HepG2 (cell line): ENCODE measurements around the gene SUDS3. TPM values are rescaled to one million over a fixed set of nuclear protein-coding genes. Genes with fewer than 3 reads are reported as not detected.

Experiments used
- ATAC-seq: fragments of 200-7000 bp; cut with Tn5 transposase; 3 replicates; pipeline ENCODE4 v1.9.1; 2020; ENCODE audit warnings: mild to moderate bottlenecking, moderate library complexity
- BruUV-seq: library from RNA; stranded (reverse); fragments of 400-500 nt; replicated peaks from 2 replicates; lab custom pipeline; 2021; lab: Mats Ljungman, UMichigan
- CTCF ChIA-PET: fragments of 300-600 bp; formaldehyde crosslinking; extraction: SDS; loops from one replicate; lab custom pipeline; 2021; ENCODE audit warnings: low total read pairs, inconsistent platforms, low intra/inter-chr PET ratio; lab: Yijun Ruan, JAX
- POLR2A ChIA-PET: fragments of 350-600 bp; sonication (Branson Sonifier 250); formaldehyde crosslinking; loops from one replicate; lab custom pipeline; 2020; ENCODE audit warnings: antibody characterized with exemption, inconsistent platforms; lab: Yijun Ruan, JAX
- DNase-seq: peaks from one replicate; pipeline ENCODE4 v3.0.0-alpha.2; 2015; ENCODE audit warnings: low spot score
- FAIRE-seq: peaks from 3 replicates; lab custom pipeline; 2011; peaks lifted over from hg19 to GRCh38; lab: Jason Lieb, UNC
- H2AFZ ChIP-seq: one replicate; pipeline ENCODE4 v1.6.1; 2011; ENCODE audit warnings: low read length, inconsistent platforms
- H3K27ac ChIP-seq: fragments of 300-600 bp; 3 replicates; pipeline ENCODE4 v1.8.0; 2011; ENCODE audit warnings: mixed run types, mild to moderate bottlenecking, mixed read lengths, low read length, inconsistent platforms; ENCODE audit not compliant: insufficient read depth; ENCODE audit errors: extremely low read length
- H3K27me3 ChIP-seq, 2 experiments: fragments of 200-600 bp in 1 of 2; 2 replicates in 1 of 2; 3 replicates in 1 of 2; pipeline versions ENCODE4 v1.6.0 to v1.8.0; 2011; ENCODE audit warnings: low read length in 2 of 2, mild to moderate bottlenecking in 2 of 2, moderate library complexity in 2 of 2, inconsistent platforms in 1 of 2; ENCODE audit not compliant: insufficient read depth in 2 of 2, control insufficient read depth in 1 of 2
- H3K36me3 ChIP-seq, 2 experiments: fragments of 200-600 bp in 1 of 2; replicated peaks in 1 of 2; 2 replicates in 1 of 2; 3 replicates in 1 of 2; pipeline versions ENCODE4 v1.5.1 to v1.8.0; 2011; ENCODE audit warnings: low read length in 2 of 2, inconsistent platforms in 1 of 2; ENCODE audit not compliant: insufficient read depth in 2 of 2, control insufficient read depth in 1 of 2
- H3K4me1 ChIP-seq: 2 replicates; pipeline ENCODE4 v1.5.1; 2012; ENCODE audit warnings: low read length, inconsistent platforms; ENCODE audit not compliant: insufficient read depth
- H3K4me2 ChIP-seq: 2 replicates; pipeline ENCODE4 v1.6.0; 2011; ENCODE audit warnings: low read depth, low read length, inconsistent platforms
- H3K4me3 ChIP-seq, 3 experiments: fragments of 200-600 bp in 1 of 3; sonication (generic), shearing (Covaris generic) in 1 of 3; replicated peaks in 1 of 3; 2 replicates each; pipeline ENCODE4 v1.5.1; 2011 to 2016; ENCODE audit warnings: low read length in 3 of 3, inconsistent platforms in 2 of 3, low read depth in 2 of 3, mild to moderate bottlenecking in 2 of 3, control low read depth in 1 of 3, mixed read lengths in 1 of 3; ENCODE audit not compliant: insufficient read depth in 1 of 3
- H3K79me2 ChIP-seq: one replicate; pipeline ENCODE4 v1.6.1; 2011; ENCODE audit warnings: low read length, inconsistent platforms; ENCODE audit not compliant: insufficient read depth
- H3K9ac ChIP-seq: 2 replicates; pipeline ENCODE4 v1.6.0; 2011; ENCODE audit warnings: mild to moderate bottlenecking, low read depth, low read length, inconsistent platforms; ENCODE audit not compliant: insufficient read depth
- H3K9me3 ChIP-seq: 2 replicates; pipeline ENCODE4 v1.5.1; 2012; ENCODE audit warnings: mild to moderate bottlenecking, low read length
- H4K20me1 ChIP-seq: 2 replicates; pipeline ENCODE4 v1.6.0; 2011; ENCODE audit warnings: inconsistent platforms, mild to moderate bottlenecking, low read length, moderate library complexity; ENCODE audit not compliant: insufficient read depth
- CENPBD1 ChIP-seq: sonication (generic); formaldehyde crosslinking; IDR thresholded peaks from 2 replicates; pipeline ENCODE4 v1.8.0; 2022; ENCODE audit warnings: missing genetic modification reagents, low read depth, mild to moderate bottlenecking, borderline replicate concordance
- RARA ChIP-seq: IDR thresholded peaks from 2 replicates; pipeline ENCODE4 v1.6.1; 2016; ENCODE audit warnings: missing genetic modification reagents, missing compliant biosample characterization
- SP2 ChIP-seq: sonication (generic); formaldehyde crosslinking; IDR thresholded peaks from 2 replicates; pipeline ENCODE4 v1.5.1; 2020; ENCODE audit warnings: mild to moderate bottlenecking, missing genetic modification reagents
- TARDBP ChIP-seq: sonication (generic); formaldehyde crosslinking; IDR thresholded peaks from 2 replicates; pipeline ENCODE4 v1.8.0; 2022; ENCODE audit warnings: mild to moderate bottlenecking, missing genetic modification reagents
- TFAP4 ChIP-seq: sonication (generic); IDR thresholded peaks from 2 replicates; pipeline ENCODE4 v1.6.1; 2016; ENCODE audit warnings: low read depth, borderline replicate concordance
- YEATS4 ChIP-seq: sonication (generic); formaldehyde crosslinking; IDR thresholded peaks from 2 replicates; pipeline ENCODE4 v1.4.0; 2020; ENCODE audit warnings: missing genetic modification reagents, borderline replicate concordance
- ZNF639 ChIP-seq: conservative IDR thresholded peaks from 2 replicates; pipeline ENCODE4 v1.6.1; 2018; ENCODE audit warnings: missing genetic modification reagents
- ZNF788 ChIP-seq: sonication (generic); formaldehyde crosslinking; IDR thresholded peaks from 2 replicates; pipeline ENCODE4 v1.5.0; 2020; ENCODE audit warnings: mild to moderate bottlenecking, missing genetic modification reagents, borderline replicate concordance
- ZNF850 ChIP-seq: sonication (generic); formaldehyde crosslinking; conservative IDR thresholded peaks from 2 replicates; pipeline ENCODE4 v1.9.0; 2021; ENCODE audit warnings: mild to moderate bottlenecking, missing genetic modification reagents
- WGBS: methylation state at CpG from one replicate; pipeline ENCODE4 v1.1.6; 2017; ENCODE audit warnings: low lambda C conversion rate; 5-methylcytosine and 5-hydroxymethylcytosine counted together
- in situ Hi-C: cut with HindIII; loops from 2 replicates; pipeline ENCODE4 v1.10.0; 2017; ENCODE audit warnings: low pct_unique_long_range_greater_than_20kb; ENCODE audit not compliant: extremely low pct_ligation_motif_present
- intact Hi-C: fragments of 100-400 bp; cut with micrococcal nuclease; formaldehyde crosslinking; loops from one replicate; pipeline ENCODE4 v1.10.0; 2022; ENCODE audit not compliant: unreplicated experiment
- polyA plus RNA-seq, 8 experiments: library from polyadenylated mRNA; depleted of rRNA in 3 of 8; stranded (reverse) in 7 of 8; unstranded in 1 of 8; fragments of >200 nt; fragmentation: Illumina TruSeq in 4 of 8; extraction: Trizol in 4 of 8; gene quantifications; 2 replicates each; pipeline versions ENCODE4 v1.2.1 to v1.2.3, GENCODE V29; 2011 to 2016; ENCODE audit warnings: low read depth in 4 of 8, missing spikeins in 1 of 8, mixed read lengths in 1 of 8; ENCODE audit not compliant: insufficient read depth in 1 of 8
- total RNA-seq, 5 experiments: library from RNA; depleted of rRNA; stranded (reverse); fragments of >200 nt; fragmentation: Illumina TruSeq; extraction: Trizol; gene quantifications; 2 replicates each; pipeline ENCODE4 v1.2.3, GENCODE V29; 2016; ENCODE audit warnings: low read depth in 1 of 5

SUDS3 gene
- total and polyA plus RNA-seq, 2 of the 13 experiments (the other 11 are each of a cell fraction or from before 2014, with no cell fraction given), result 20.2 to 33.1 TPM

GRCh38 chr12:118377021-118377883, 897 bp downstream of the SUDS3 start:
- in situ Hi-C loops, result no loop called here
- no peak for ATAC-seq
- Histone ChIP-seq H3K9me3 (no peaks in the 10 kb centered on the region), H3K36me3 (peaks cover 7 to 16% of the 10 kb centered on the region in 2 experiments; a peak in 4 of 5 replicates), H3K9ac (peak overlapping the region; percentile 88), H3K4me1 (peaks cover 22% of the 10 kb centered on the region), H2AFZ (peak overlapping the region; percentile 63), H3K4me3 (peak overlapping the region; percentile 74 to 92 (median 86)), H3K27me3 (no peaks in the 10 kb centered on the region; a peak in 1 of 5 replicates), H3K4me2 (peak overlapping the region; percentile 96), H3K79me2 (peaks cover 28% of the 10 kb centered on the region), H3K27ac (peak overlapping the region; percentile 88)
- POLR2A ChIA-PET, result interaction anchor here (1.0 to 2.2 kb wide), 5 partner anchors 19 to 257 kb away, joined by 4 to 20 read pairs (median 7); partner anchors contain the start of gene PEBP1
- TSS peak; percentile 26 for BruUV-seq
- under 1% methylated on average over 19 of the region's 22 CpGs for WGBS
- no peak for DNase-seq
- CTCF ChIA-PET, result interaction anchor here (0.7 to 1.7 kb wide), 4 partner anchors 195 to 256 kb away, joined by 3 to 17 read pairs (median 4); no protein-coding TSS in a partner anchor
- no peak for FAIRE-seq
- TF ChIP-seq TARDBP (CRISPR knock-in tag) (no peak), TFAP4 (0 out of 2 replicates have a peak, but pooled peaks have one; percentile 12), CENPBD1 (CRISPR knock-in tag) (no peak), YEATS4 (CRISPR knock-in tag) (0 out of 2 replicates have a peak, but pooled peaks have one; percentile 15), ZNF850 (CRISPR knock-in tag) (0 out of 2 replicates have a peak, but pooled peaks have one; percentile 20), ZNF788 (CRISPR knock-in tag) (no peak), SP2 (no peak), ZNF639 (CRISPR knock-in tag) (no peak), RARA (no peak)
- TF ChIP-seq, all 625 proteins: peak for 3
- intact Hi-C loops, result no loop called here
- peaks cover 8% of the 10 kb centered on the region; the same call in 1 of the 2 replicates for H4K20me1 ChIP-seq
